Kidney (tissue), 14 donors: ENCODE results near the gene RPS15A. TPM values are rescaled to one million over a fixed set of nuclear protein-coding genes. Genes with fewer than 3 reads are reported as not detected.
"Not testable (repeated sequence)": the region's sequence is repeated elsewhere in the genome, so short reads cannot be mapped to it uniquely, and the experiment has no call there.

ENCODE experiments used
- DNase-seq, 5 donors: peaks; one replicate each; pipeline ENCODE4 v3.0.0-alpha.2; 2013 to 2020
- FAIRE-seq: peaks from 2 replicates; lab custom pipeline; 2012; peaks lifted over from hg19 to GRCh38; lab: Jason Lieb, UNC
- H3K27ac ChIP-seq, 2 donors: one replicate each; pipeline ENCODE4 v1.7.0; 2013; ENCODE audit warnings: low read depth in 2 of 2, low read length in 2 of 2, inconsistent platforms in 1 of 2
- H3K27me3 ChIP-seq: one replicate; pipeline ENCODE4 v1.7.1; 2013; ENCODE audit warnings: low read length, inconsistent platforms; ENCODE audit not compliant: control insufficient read depth, insufficient read depth
- H3K36me3 ChIP-seq, 3 donors: one replicate each; pipeline versions ENCODE4 v1.7.0 to v1.7.1; 2013; ENCODE audit warnings: low read length in 3 of 3, control low read depth in 1 of 3, inconsistent platforms in 1 of 3; ENCODE audit not compliant: insufficient read depth in 3 of 3, control insufficient read depth in 2 of 3
- H3K4me1 ChIP-seq, 3 donors: one replicate each; pipeline versions ENCODE4 v1.7.0 to v1.7.1; 2013; ENCODE audit warnings: low read length in 3 of 3, inconsistent platforms in 1 of 3, low read depth in 1 of 3; ENCODE audit not compliant: control insufficient read depth in 2 of 3, insufficient read depth in 2 of 3
- H3K4me3 ChIP-seq, 3 donors: one replicate each; pipeline versions ENCODE4 v1.7.0 to v1.8.1; 2013; ENCODE audit warnings: low read length in 3 of 3, control low read depth in 1 of 3, inconsistent platforms in 1 of 3
- H3K9ac ChIP-seq, 3 donors: one replicate each; pipeline versions ENCODE4 v1.7.0 to v1.7.1; 2013; ENCODE audit warnings: low read length in 3 of 3, control low read depth in 1 of 3, inconsistent platforms in 1 of 3
- H3K9me3 ChIP-seq, 3 donors: one replicate each; pipeline versions ENCODE4 v1.7.0 to v1.7.1; 2013; ENCODE audit warnings: low read length in 3 of 3, control low read depth in 1 of 3, inconsistent platforms in 1 of 3; ENCODE audit not compliant: control insufficient read depth in 2 of 3, insufficient read depth in 1 of 3
- CTCF ChIP-seq: IDR thresholded peaks from 3 replicates; pipeline ENCODE4 v1.5.1; 2012; ENCODE audit warnings: mild to moderate bottlenecking, moderate library complexity, borderline replicate concordance; ENCODE audit not compliant: insufficient read depth; ENCODE audit errors: extremely low read depth
- intact Hi-C: fragments of 100-400 bp; cut with DNase I; formaldehyde crosslinking; loops from one replicate; pipeline ENCODE4 v1.11.1; 2022
- polyA plus RNA-seq: library from polyadenylated mRNA; stranded (reverse); fragments of 350-450 nt; fragmentation: Illumina TruSeq; extraction: RNeasy Lipid Tissue Mini Kit (QIAGEN cat#74804); gene quantifications from one replicate; pipeline ENCODE4 v1.2.3, GENCODE V29; 2014; ENCODE audit warnings: low read depth, low replicate concordance; ENCODE audit not compliant: insufficient read depth
- total RNA-seq: library from RNA; stranded (reverse); fragmentation: NEBNext Ultra II Directional; extraction: Animal tissue kit (Norgen Biotek cat#: 25700); gene quantifications from one replicate; pipeline ENCODE4 v1.2.1, GENCODE V29; 2021
- donor health status: control.
- donor health status: control.
- donor health status: control.
- donor health status: control.
- donor health status: control.
- donor health status: DM: yes; HTN: yes; CAD: no.
- donor health status: Normal renal cell carcinoma (clear cell type).

Gene RPS15A
- total and polyA plus RNA-seq, 2 donors from 2014 or later = 918 to 1,519 TPM

GRCh38 chr16:18784917-18785623, 5.1 kb downstream of the RPS15A start:
- Histone ChIP-seq H3K4me1 (peaks cover 0 to 16% (median 0%) of the 10 kb centered on the region in 3 donors), H3K27me3 (no peaks in the 10 kb centered on the region), H3K27ac (no peak overlapping the region), H3K9me3 (no peaks in the 10 kb centered on the region), H3K4me3 (no peak overlapping the region), H3K36me3 (peaks cover 9 to 42% (median 21%) of the 10 kb centered on the region in 3 donors), H3K9ac (no peak overlapping the region)
- FAIRE-seq = no peak
- no peak for TF ChIP-seq CTCF
- intact Hi-C loops = no loop called here
- DNase-seq = no peak

- intact Hi-C loops = no loop called here
- no peak overlapping the region for H3K27ac ChIP-seq
- H3K4me3 ChIP-seq = no peak overlapping the region
- no peak overlapping the region for H3K9ac ChIP-seq
- no peak for FAIRE-seq
- no peak for TF ChIP-seq CTCF
- peaks cover 0 to 10% (median 0%) of the 10 kb centered on the region in 3 donors for H3K4me1 ChIP-seq
- H3K36me3 ChIP-seq = peaks cover 9 to 42% (median 21%) of the 10 kb centered on the region in 3 donors
- no peaks in the 10 kb centered on the region for H3K27me3 ChIP-seq
- H3K9me3 ChIP-seq = no peaks in the 10 kb centered on the region
- no peak for DNase-seq
These were observed 6.4 kb downstream of the RPS15A start for GRCh38 chr16:18783430-18784341.

- Histone ChIP-seq H3K9ac (no peak overlapping the region), H3K27ac (no peak overlapping the region), H3K9me3 (no peaks in the 10 kb centered on the region), H3K4me1 (peaks cover 0 to 7% (median 0%) of the 10 kb centered on the region in 3 donors), H3K36me3 (peaks cover 6 to 40% (median 20%) of the 10 kb centered on the region in 3 donors), H3K4me3 (no peak overlapping the region), H3K27me3 (no peaks in the 10 kb centered on the region)
- intact Hi-C loops = no loop called here
- DNase-seq = no peak
- no peak for FAIRE-seq
- no peak for TF ChIP-seq CTCF
These were observed 7.3 kb downstream of the RPS15A start for GRCh38 chr16:18782697-18783429.

GRCh38 chr16:18781232-18781631, 8.9 kb downstream of the RPS15A start:
- H3K27me3 ChIP-seq, FAIRE-seq, H3K4me3 ChIP-seq, DNase-seq, H3K9ac ChIP-seq, intact Hi-C loops, H3K9me3 ChIP-seq, H3K27ac ChIP-seq, H3K4me1 ChIP-seq: not testable (repeated sequence)
- H3K36me3 ChIP-seq = peaks cover 0 to 28% (median 12%) of the 10 kb centered on the region in 3 donors

GRCh38 chr16:18780460-18781026, 9.6 kb downstream of the RPS15A start:
- FAIRE-seq, H3K4me1 ChIP-seq, H3K9me3 ChIP-seq, H3K27ac ChIP-seq, intact Hi-C loops, H3K9ac ChIP-seq, H3K27me3 ChIP-seq, DNase-seq, H3K4me3 ChIP-seq: not testable (repeated sequence)
- peaks cover 0 to 22% (median 12%) of the 10 kb centered on the region in 3 donors for H3K36me3 ChIP-seq
